Mammary microvascular endothelial cell (primary cell): ENCODE measurements around the gene ZNF638. TPM values are rescaled to one million over a fixed set of nuclear protein-coding genes. Genes with fewer than 3 reads are reported as not detected.

Source experiments
- total RNA-seq: library from RNA; depleted of rRNA; stranded (reverse); fragments of >200 nt; gene quantifications from 2 replicates; pipeline ENCODE4 v1.2.3, GENCODE V29; 2015

The ZNF638 gene, protein sequence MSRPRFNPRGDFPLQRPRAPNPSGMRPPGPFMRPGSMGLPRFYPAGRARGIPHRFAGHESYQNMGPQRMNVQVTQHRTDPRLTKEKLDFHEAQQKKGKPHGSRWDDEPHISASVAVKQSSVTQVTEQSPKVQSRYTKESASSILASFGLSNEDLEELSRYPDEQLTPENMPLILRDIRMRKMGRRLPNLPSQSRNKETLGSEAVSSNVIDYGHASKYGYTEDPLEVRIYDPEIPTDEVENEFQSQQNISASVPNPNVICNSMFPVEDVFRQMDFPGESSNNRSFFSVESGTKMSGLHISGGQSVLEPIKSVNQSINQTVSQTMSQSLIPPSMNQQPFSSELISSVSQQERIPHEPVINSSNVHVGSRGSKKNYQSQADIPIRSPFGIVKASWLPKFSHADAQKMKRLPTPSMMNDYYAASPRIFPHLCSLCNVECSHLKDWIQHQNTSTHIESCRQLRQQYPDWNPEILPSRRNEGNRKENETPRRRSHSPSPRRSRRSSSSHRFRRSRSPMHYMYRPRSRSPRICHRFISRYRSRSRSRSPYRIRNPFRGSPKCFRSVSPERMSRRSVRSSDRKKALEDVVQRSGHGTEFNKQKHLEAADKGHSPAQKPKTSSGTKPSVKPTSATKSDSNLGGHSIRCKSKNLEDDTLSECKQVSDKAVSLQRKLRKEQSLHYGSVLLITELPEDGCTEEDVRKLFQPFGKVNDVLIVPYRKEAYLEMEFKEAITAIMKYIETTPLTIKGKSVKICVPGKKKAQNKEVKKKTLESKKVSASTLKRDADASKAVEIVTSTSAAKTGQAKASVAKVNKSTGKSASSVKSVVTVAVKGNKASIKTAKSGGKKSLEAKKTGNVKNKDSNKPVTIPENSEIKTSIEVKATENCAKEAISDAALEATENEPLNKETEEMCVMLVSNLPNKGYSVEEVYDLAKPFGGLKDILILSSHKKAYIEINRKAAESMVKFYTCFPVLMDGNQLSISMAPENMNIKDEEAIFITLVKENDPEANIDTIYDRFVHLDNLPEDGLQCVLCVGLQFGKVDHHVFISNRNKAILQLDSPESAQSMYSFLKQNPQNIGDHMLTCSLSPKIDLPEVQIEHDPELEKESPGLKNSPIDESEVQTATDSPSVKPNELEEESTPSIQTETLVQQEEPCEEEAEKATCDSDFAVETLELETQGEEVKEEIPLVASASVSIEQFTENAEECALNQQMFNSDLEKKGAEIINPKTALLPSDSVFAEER (N-terminal part only)
- 66.9 and 80.1 TPM in 2 replicates for total RNA-seq

GRCh38 chr2:71331581-71332434 lies at the start of gene ZNF638:
TSS of gene ZNF638 (plus strand) at chr2:71331782. CDS start at chr2:71348955, 17,173 bp downstream.

DNA sequence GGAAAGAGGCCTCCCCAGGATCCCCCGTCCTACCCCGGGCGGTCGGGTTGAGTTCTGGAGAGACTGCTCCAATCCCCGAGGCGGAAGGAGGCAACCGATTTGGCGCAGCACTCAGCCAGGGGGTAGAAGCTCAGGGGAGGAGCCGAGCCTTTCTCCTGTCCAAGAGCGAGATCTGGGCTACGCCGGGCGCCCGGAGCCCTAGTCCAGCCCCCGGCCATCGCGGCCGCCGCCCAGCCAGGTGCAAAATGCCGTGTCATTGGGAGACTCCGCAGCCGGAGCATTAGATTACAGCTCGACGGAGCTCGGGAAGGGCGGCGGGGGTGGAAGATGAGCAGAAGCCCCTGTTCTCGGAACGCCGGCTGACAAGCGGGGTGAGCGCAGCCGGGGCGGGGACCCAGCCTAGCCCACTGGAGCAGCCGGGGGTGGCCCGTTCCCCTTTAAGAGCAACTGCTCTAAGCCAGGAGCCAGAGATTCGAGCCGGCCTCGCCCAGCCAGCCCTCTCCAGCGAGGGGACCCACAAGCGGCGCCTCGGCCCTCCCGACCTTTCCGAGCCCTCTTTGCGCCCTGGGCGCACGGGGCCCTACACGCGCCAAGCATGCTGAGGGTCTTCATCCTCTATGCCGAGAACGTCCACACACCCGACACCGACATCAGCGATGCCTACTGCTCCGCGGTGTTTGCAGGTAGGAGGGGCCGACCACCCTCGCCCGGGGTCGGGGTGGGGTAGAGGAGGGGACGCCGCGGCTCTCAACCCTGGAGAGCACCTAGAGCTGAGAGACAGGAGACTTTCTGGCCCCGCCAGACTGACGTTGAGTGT lies 122.0 kb downstream of the ZNF638 start, which contains the start of gene DYSF:
Gene DYSF (plus strand): TSS at position 158 of the 817 bp plus-strand sequence.

Other genes starting within 250 kb of the ZNF638 start
- 5.1 and 5.3 TPM in 2 replicates for gene MCEE, start 201.6 kb upstream of the ZNF638 start, total RNA-seq
- gene MPHOSPH10, start 201.1 kb upstream of the ZNF638 start, total RNA-seq: 19.5 and 21.7 TPM in 2 replicates
- 0.27 and 0.49 TPM in 2 replicates for gene PAIP2B, start 104.7 kb upstream of the ZNF638 start, total RNA-seq
- gene DYSF, start 121.8 kb downstream of the ZNF638 start, total RNA-seq: 212 and 225 TPM in 2 replicates